Mammary epithelial cell (primary cell): ENCODE measurements around the gene HSDL1.

ENCODE experiments used
- CTCF ChIP-seq, 2 donors: IDR thresholded peaks in 1 of 2; conservative IDR thresholded peaks in 1 of 2; 2 replicates each; pipeline ENCODE4 v1.5.1; 2011 to 2012; ENCODE audit warnings: inconsistent platforms in 2 of 2, low read length in 2 of 2, mild to moderate bottlenecking in 2 of 2, control low read depth in 1 of 2, low read depth in 1 of 2; ENCODE audit not compliant: insufficient read depth in 1 of 2; ENCODE audit errors: extremely low read depth in 1 of 2
- EZH2 ChIP-seq: IDR thresholded peaks from 2 replicates; pipeline ENCODE4 v1.6.1; 2012; ENCODE audit warnings: low read length, inconsistent platforms, borderline replicate concordance

GRCh38 chr16:84132527-84133285 lies 12.3 kb downstream of the HSDL1 start:
- TF ChIP-seq CTCF (conservative IDR thresholded peaks at IDR 0.05 in 1 of 2, IDR thresholded peaks at IDR 0.05 in 1 of 2; ENCODE audit: extremely low read depth in 1 of 2, insufficient read depth in 1 of 2, low read depth in 1 of 2, low read length in 2 of 2) (no peak), EZH2 (no peak)
